Small intestine (tissue), 7 donors: Measurements from ENCODE around the gene AIM2. TPM values are rescaled to one million over a fixed set of nuclear protein-coding genes. Genes with fewer than 3 reads are reported as not detected.

ENCODE experiments used
- DNase-seq, 2 donors: peaks; one replicate each; pipeline versions ENCODE4 v3.0.0 to v3.0.0-alpha.2; 2013
- FAIRE-seq: peaks from 2 replicates; lab custom pipeline; 2012; peaks lifted over from hg19 to GRCh38; lab: Jason Lieb, UNC
- H3K27ac ChIP-seq, 3 donors: one replicate each; pipeline ENCODE4 v1.5.1; 2013; ENCODE audit warnings: low read length in 2 of 3, mild to moderate bottlenecking in 2 of 3, control low read depth in 1 of 3, inconsistent platforms in 1 of 3, low read depth in 1 of 3, moderate library complexity in 1 of 3
- H3K27me3 ChIP-seq, 3 donors: one replicate each; pipeline ENCODE4 v1.6.1; 2013; ENCODE audit warnings: low read length in 3 of 3, inconsistent platforms in 1 of 3; ENCODE audit not compliant: control insufficient read depth in 3 of 3, insufficient read depth in 3 of 3
- H3K36me3 ChIP-seq, 3 donors: one replicate each; pipeline ENCODE4 v1.6.1; 2013; ENCODE audit warnings: low read length in 3 of 3, inconsistent platforms in 1 of 3, low read depth in 1 of 3, mild to moderate bottlenecking in 1 of 3, moderate library complexity in 1 of 3; ENCODE audit not compliant: control insufficient read depth in 3 of 3, insufficient read depth in 2 of 3
- H3K4me1 ChIP-seq, 3 donors: one replicate each; pipeline ENCODE4 v1.6.1; 2013; ENCODE audit warnings: low read length in 2 of 3, inconsistent platforms in 1 of 3, low read depth in 1 of 3, mild to moderate bottlenecking in 1 of 3, moderate library complexity in 1 of 3; ENCODE audit not compliant: control insufficient read depth in 3 of 3, insufficient read depth in 2 of 3
- H3K4me3 ChIP-seq, 3 donors: one replicate each; pipeline ENCODE4 v1.5.1; 2013; ENCODE audit warnings: low read length in 3 of 3, control low read depth in 1 of 3, inconsistent platforms in 1 of 3, low read depth in 1 of 3, mild to moderate bottlenecking in 1 of 3, moderate library complexity in 1 of 3
- H3K9me3 ChIP-seq, 2 donors: one replicate each; pipeline ENCODE4 v1.6.1; 2013; ENCODE audit warnings: low read depth in 1 of 2, low read length in 1 of 2; ENCODE audit not compliant: control insufficient read depth in 2 of 2, insufficient read depth in 1 of 2
- WGBS, 3 donors: extraction: QIAGEN DNeasy Blood & Tissue Kit; methylation state at CpG; one replicate each; pipeline ENCODE4 v1.1.7; 2013; 5-methylcytosine and 5-hydroxymethylcytosine counted together
- polyA plus RNA-seq, 4 donors: library from polyadenylated mRNA; stranded (reverse) in 3 of 4; unstranded in 1 of 4; fragments of 200-250 nt in 3 of 4; fragments of 120-200 nt in 1 of 4; gene quantifications; one replicate each; pipeline versions ENCODE4 v1.2.1 to v1.2.3, GENCODE V29; 2013
- donor health status: healthy with polysubstance abuse.
- donor health status: control.
- donor health status: control.
- donor health status: Bipolar disorder and iron deficiency.
- donor health status: healthy.

The AIM2 gene
- polyA plus RNA-seq, 4 donors: 0.49 to 2.2 (median 1.1) TPM

DNA sequence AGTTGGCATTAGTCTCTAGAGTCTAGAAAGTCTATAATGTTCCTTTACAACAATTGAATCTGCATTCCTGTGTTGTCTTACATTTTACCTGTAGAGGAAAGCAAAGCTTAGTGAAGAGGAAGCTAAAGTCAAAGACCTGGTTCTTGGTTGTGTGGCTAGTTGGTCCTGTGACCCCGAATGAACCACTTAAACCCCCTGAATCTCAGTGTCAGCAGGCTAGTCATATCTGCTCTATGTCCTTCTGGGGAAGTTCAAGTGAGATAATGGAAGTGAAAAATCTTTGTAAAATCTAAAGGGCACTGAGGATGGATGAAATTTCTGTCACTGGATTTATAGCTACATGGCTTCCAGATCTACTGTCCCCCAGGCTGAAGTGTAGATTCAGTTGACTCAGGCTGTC is 24.0 kb upstream of the AIM2 start:
- Histone ChIP-seq H3K9me3 (no peaks in the 10 kb centered on the region), H3K4me1 (no peaks in the 10 kb centered on the region)

DNA sequence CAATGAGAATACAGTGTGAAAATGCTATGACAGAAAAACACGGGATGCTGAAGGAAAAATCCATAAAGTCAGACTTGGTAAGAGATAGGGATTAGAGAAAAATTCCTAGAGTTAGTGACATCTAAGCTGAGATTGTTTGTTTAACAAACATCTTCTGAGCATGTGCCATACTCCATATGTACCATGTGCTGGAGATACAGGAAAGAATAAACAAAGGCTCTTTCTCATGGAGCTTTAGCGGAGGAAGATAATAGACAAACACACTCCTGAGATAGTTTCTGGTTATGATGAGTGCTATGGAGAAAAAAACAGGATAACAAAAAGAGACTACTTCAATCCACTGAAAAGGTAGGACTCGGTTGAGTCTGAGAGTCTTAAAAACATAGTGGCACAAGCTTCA is 22.0 kb upstream of the AIM2 start:
- Histone ChIP-seq H3K36me3 (no peaks in the 10 kb centered on the region), H3K4me3 (no peak overlapping the region), H3K4me1 (no peaks in the 10 kb centered on the region), H3K27ac (no peak overlapping the region), H3K9me3 (no peaks in the 10 kb centered on the region), H3K27me3 (peaks cover 0 to 3% (median 0%) of the 10 kb centered on the region in 3 donors)
- DNase-seq (no peak), FAIRE-seq (no peak)
- WGBS, 3 donors: 57 to 67% (median 59%) methylated on average over 3 of the region's 3 CpGs

More for the DNA sequence above, 24.0 kb upstream of the AIM2 start:
- DNase-seq (no peak), FAIRE-seq (no peak)
- Histone ChIP-seq H3K27ac (no peak overlapping the region), H3K4me3 (no peak overlapping the region), H3K36me3 (no peaks in the 10 kb centered on the region), H3K27me3 (peaks cover 0 to 3% (median 0%) of the 10 kb centered on the region in 3 donors)
- WGBS, 3 donors: 57 to 78% (median 65%) methylated on average over 1 of the region's 1 CpG

DNA sequence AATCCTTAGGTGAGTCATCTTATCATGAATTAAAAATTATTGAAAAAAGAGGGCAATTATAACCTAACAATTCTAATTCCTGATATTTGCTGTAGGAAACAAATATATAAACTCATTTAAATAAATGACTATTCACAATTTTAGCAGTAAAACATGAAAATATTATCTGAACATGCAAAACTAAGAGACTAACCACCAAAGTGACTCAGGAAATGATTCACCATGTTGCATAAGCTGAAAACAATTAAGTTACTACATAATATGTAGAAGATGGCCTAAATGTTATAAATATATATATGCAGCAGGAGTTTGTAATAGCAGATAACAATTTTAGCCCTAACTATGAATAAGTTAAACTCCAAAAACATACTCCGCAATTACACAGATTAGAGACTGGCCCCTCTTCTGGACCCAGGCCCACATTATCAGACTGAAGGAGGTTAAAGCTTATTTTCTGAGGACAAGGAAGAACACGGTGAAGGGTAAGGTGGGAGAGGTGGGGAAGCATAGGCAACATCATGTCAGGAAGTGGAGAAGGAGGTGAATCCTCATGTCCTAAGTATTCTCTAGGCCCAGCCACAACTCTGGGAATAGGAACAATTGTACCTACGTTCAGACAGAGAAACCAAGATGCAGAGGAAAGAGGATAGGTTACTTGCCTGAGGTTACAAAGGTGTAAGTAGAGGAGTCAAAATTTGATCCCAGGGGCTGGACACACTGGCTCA is 15.6 kb upstream of the AIM2 start:
- no peak for FAIRE-seq
- H3K36me3 ChIP-seq: no peaks in the 10 kb centered on the region
- H3K27ac ChIP-seq: no peak overlapping the region
- WGBS, 3 donors: 60 to 88% (median 71%) methylated on average over 3 of the region's 3 CpGs
- no peak overlapping the region for H3K4me3 ChIP-seq
- no peak for DNase-seq
- H3K9me3 ChIP-seq: no peaks in the 10 kb centered on the region
- no peaks in the 10 kb centered on the region for H3K27me3 ChIP-seq
- H3K4me1 ChIP-seq: no peaks in the 10 kb centered on the region

DNA sequence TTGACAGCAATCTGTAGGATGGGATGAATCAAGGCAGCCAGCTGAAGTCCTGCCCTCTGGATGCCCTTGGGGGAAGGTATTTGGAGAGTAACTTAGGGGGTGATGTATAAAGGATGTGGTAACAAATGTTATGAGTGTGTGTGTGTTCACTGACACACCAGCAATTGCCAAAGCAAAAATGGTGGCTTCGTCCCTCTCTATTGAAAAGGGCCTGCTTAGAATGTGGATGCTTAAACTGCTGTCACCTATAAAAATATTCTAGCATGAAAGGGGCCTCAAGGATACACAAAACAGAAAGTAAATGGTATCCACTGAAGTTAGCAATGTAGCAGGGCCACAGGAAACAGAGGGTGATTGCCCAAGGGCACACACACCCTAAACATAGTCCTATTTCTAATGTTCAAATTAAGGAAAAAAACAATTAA is 15.1 kb upstream of the AIM2 start:
- Histone ChIP-seq H3K27ac (no peak overlapping the region), H3K4me1 (no peaks in the 10 kb centered on the region), H3K4me3 (no peak overlapping the region), H3K27me3 (no peaks in the 10 kb centered on the region), H3K36me3 (no peaks in the 10 kb centered on the region), H3K9me3 (no peaks in the 10 kb centered on the region)
- DNase-seq (no peak), FAIRE-seq (no peak)
- 64 to 81% (median 69%) methylated on average over 1 of the region's 1 CpG for WGBS, 3 donors

DNA sequence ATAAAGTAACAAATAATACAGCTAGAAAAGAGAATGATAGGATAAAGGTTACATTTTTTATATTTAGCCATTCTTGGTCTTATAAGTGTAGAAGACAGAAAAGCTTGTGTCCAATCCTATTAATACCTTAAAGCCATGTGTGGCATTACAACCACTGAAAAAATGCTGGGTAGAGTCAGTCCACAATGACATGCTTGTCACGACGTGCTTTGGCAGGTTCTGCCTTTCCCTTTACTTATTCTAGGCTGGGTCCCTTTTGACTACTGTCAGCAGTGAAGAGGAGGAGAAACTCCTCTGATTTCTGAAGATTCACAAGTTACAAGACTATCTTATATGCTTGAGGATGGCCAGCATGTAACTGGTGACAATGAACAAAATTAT is 14.6 kb upstream of the AIM2 start:
- Histone ChIP-seq H3K27me3 (no peaks in the 10 kb centered on the region), H3K36me3 (no peaks in the 10 kb centered on the region), H3K4me3 (no peak overlapping the region), H3K4me1 (no peaks in the 10 kb centered on the region), H3K27ac (no peak overlapping the region), H3K9me3 (no peaks in the 10 kb centered on the region)
- 71 to 97% (median 81%) methylated on average over 2 of the region's 2 CpGs for WGBS, 3 donors
- no peak for FAIRE-seq
- DNase-seq: no peak

DNA sequence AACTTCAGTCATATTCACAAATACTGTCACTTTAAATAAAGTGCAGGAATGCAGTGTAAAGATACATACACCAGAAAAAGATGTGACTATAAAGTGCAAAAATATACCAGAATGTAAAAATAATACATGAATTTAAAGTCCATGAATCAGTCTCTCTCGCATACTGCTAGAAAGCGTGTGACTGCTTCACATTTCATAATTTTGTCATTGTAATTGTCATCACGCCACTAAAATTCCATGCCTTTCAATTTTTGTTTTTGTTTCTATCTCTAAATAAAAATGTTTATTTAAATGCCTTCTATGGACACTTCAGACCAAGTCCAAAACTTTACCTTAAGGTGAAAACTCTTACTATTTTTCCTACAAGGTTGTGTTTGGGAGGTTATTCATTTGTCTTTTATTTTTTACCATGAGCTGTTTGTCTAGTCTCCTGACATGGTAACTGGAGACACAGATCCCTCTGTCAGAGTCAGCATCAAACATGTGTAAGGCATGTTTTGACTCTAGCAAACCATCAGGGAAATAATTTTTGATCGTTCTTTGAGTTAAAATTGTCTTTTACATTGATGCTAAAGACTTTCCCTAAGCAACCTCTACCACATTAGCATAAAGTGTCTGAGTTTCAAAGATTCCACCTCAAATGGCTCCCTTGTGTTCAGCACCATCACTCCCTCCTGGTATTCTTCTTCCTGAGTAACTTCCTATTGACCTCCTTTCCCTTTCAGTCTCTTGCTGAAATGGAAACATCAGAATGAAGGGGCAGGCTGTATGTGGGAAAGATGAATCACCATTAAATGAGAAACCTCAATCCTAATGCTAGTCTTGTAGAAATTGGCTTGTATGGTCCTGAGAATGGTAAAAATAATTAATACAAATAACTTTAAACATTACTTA is 14.0 kb upstream of the AIM2 start:
- DNase-seq (no peak), FAIRE-seq (no peak)
- H3K27ac ChIP-seq: no peak overlapping the region
- H3K4me3 ChIP-seq: no peak overlapping the region
- no peaks in the 10 kb centered on the region for H3K4me1 ChIP-seq
- 82 to 86% (median 86%) methylated on average over 4 of the region's 4 CpGs for WGBS, 3 donors
- H3K36me3 ChIP-seq: no peaks in the 10 kb centered on the region
- H3K27me3 ChIP-seq: no peaks in the 10 kb centered on the region
- H3K9me3 ChIP-seq: no peaks in the 10 kb centered on the region

DNA sequence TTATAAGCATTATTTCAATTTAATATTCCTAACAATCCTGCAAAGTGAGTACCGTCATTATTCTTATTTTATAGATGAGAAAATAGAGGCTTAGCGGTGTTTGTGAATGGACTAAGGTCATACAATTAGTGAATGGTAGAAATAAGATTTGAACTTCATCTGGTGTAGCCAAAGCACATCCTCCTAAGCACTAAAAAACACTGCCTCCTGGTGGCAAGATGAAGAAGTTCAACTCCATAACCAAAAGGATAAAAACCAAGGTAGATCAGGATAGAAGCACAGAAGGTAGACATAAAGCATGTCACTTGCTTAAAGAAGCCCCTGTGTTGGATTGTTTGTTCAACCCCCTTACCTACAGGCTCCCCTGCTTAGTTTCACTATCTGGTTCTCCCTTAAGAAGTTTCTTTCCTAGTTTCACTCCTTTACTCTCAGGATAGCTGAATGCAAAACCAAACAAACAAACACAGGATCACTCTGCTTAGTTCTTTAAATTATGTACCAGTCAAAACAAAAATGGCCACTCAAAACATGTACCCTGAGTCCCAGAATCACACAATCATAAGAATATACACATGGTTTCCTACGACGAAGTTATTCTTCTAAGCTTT is 12.7 kb upstream of the AIM2 start:
- Histone ChIP-seq H3K9me3 (no peaks in the 10 kb centered on the region), H3K36me3 (no peaks in the 10 kb centered on the region), H3K4me1 (no peaks in the 10 kb centered on the region), H3K27ac (no peak overlapping the region), H3K4me3 (no peak overlapping the region), H3K27me3 (no peaks in the 10 kb centered on the region)
- DNase-seq: peak; percentile 8 to 33
- WGBS, 3 donors: 81 to 86% (median 84%) methylated on average over 4 of the region's 4 CpGs
- no peak for FAIRE-seq

DNA sequence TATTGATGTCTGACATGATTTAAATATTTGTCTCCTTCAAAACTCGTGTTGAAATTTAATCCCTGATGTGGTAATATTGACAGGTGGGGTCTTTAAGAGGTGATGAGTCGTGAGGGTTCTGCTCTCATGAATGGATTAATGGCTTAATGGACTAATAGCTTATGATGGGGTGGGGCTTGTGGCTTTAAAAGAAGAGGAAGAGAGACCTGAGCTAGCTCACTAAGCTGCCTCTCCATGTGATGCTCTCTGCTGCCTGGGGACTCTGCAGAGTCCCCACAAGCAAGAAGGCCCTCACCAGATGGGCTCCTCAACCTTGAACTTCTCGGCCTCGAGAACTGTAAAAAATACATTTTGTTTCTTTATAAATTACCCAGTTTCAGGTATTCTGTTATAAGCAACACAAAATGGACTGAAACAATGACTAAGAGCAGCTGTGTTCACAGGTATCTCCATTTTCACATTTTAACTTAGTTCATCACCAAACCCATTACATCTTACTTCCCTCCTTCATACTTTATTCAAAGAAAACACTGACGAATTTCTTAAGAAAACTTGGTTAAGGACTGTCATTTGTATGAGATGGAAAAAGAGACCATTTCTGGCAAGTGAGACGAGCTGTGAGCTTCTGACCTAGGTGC is 12.1 kb upstream of the AIM2 start:
- no peak overlapping the region for H3K4me3 ChIP-seq
- DNase-seq (no peak), FAIRE-seq (no peak)
- H3K36me3 ChIP-seq: no peaks in the 10 kb centered on the region
- H3K27ac ChIP-seq: no peak overlapping the region
- H3K9me3 ChIP-seq: no peaks in the 10 kb centered on the region
- WGBS, 3 donors: 61 to 68% (median 66%) methylated on average over 6 of the region's 6 CpGs
- no peaks in the 10 kb centered on the region for H3K27me3 ChIP-seq
- no peaks in the 10 kb centered on the region for H3K4me1 ChIP-seq
